WERI-Rb-1 (cell line): ENCODE results near the gene DHRS11.

Experiments
- DNase-seq: peaks from one replicate; pipeline ENCODE4 v3.0.0-alpha.2; 2020
- H3K27ac ChIP-seq: fragments of 250-450 bp; sonication (Bioruptor Pico); 2 replicates; pipeline ENCODE4 v1.5.1; 2020; ENCODE audit warnings: mild to moderate bottlenecking, moderate library complexity
- H3K27me3 ChIP-seq: fragments of 250-450 bp; sonication (Bioruptor Pico); 2 replicates; pipeline ENCODE4 v1.5.1; 2021; ENCODE audit warnings: mild to moderate bottlenecking, low read depth, moderate library complexity; ENCODE audit not compliant: insufficient read depth, severe bottlenecking
- H3K36me3 ChIP-seq: fragments of 250-450 bp; sonication (Bioruptor Pico); 2 replicates; pipeline ENCODE4 v1.5.1; 2020; ENCODE audit warnings: mild to moderate bottlenecking, moderate library complexity
- H3K4me3 ChIP-seq: 2 replicates; pipeline ENCODE4 v1.5.1; 2011; ENCODE audit warnings: low read depth, mild to moderate bottlenecking, control low read depth, low read length
- H3K9me3 ChIP-seq: fragments of 250-450 bp; sonication (Bioruptor Pico); 2 replicates; pipeline ENCODE4 v1.5.1; 2021; ENCODE audit warnings: mild to moderate bottlenecking, moderate library complexity; ENCODE audit not compliant: severe bottlenecking
- CTCF ChIP-seq: IDR thresholded peaks from 2 replicates; pipeline ENCODE4 v1.5.1; 2011; ENCODE audit warnings: low read depth, mild to moderate bottlenecking, control low read depth, inconsistent platforms, low read length

The DHRS11 gene

GRCh38 chr17:36566081-36566480 lies 25.6 kb upstream of the DHRS11 start:
- no peak overlapping the region for H3K27ac ChIP-seq
- no peaks in the 10 kb centered on the region for H3K9me3 ChIP-seq
- TF ChIP-seq CTCF: no peak
- no peak for DNase-seq
- no peak overlapping the region for H3K4me3 ChIP-seq
- H3K36me3 ChIP-seq: peaks cover 74% of the 10 kb centered on the region
- H3K27me3 ChIP-seq: no peaks in the 10 kb centered on the region

DNA sequence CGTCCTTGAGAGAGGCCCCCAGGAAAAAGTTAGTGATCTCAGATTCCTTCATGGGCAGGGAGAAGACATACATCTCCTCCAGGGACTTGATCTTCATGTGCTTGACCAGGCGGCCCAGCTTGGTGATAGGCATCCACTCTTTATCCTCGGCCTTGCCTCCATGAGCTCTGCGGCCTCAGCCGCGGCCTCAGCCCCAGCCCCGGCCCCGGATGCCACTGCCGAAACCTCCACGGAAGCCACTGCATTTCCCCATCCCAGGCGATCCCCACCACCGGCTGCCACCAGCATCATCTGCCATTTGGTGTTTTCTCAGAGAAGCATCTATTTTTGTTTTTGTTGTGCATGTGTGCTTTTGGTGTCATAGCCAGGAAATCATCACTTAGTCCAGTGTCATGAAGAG lies 16.7 kb upstream of the DHRS11 start:
- no peak overlapping the region for H3K4me3 ChIP-seq
- H3K27me3 ChIP-seq: no peaks in the 10 kb centered on the region
- no peak for DNase-seq
- no peak overlapping the region for H3K27ac ChIP-seq
- H3K36me3 ChIP-seq: peaks cover 59% of the 10 kb centered on the region
- TF ChIP-seq CTCF: no peak
- H3K9me3 ChIP-seq: no peaks in the 10 kb centered on the region

DNA sequence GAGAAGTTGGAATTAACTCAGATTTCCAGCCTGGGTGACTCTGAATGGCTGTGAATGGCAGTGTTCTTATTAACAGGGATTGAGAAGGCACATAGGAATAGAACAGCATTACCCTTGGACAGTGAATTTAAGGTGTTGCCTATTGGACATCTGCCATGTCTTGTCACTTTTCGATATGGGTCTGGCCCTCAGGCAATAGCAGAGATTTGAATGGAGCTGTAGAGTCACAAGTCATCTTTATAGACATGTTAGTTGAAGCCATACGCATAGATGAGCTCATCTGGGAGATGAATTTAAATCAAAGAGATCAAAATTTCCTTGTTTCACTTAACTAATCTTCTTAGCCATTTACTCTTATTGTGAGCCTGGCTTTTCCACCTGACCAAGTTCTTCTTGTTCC lies 14.9 kb upstream of the DHRS11 start:
- Histone ChIP-seq H3K9me3 (no peaks in the 10 kb centered on the region), H3K36me3 (peaks cover 61% of the 10 kb centered on the region), H3K27me3 (no peaks in the 10 kb centered on the region), H3K4me3 (no peak overlapping the region), H3K27ac (no peak overlapping the region)
- no peak for DNase-seq
- TF ChIP-seq CTCF: no peak

- no peak for DNase-seq
- peaks cover 58% of the 10 kb centered on the region for H3K36me3 ChIP-seq
Measured at GRCh38 chr17:36578671-36579070, 13.0 kb upstream of the DHRS11 start.

DNA sequence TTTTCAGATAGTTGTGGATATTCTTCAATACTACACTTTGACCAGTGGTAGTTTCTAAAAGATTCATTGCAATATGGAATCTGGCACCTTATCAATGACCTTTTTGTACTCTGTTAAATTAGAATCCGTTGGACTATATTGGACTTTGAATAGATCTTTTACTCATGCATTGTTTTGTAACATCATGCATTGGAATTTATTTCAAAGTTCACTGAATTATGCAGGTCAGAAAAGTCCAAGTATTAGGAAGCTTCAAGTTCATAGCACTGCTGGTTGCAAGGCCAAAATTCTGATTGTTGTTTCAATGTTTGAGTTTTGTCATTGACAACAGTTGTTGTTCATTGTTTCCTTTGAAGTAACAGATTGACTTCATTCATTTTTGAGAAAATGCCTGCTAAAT lies 7.9 kb upstream of the DHRS11 start:
- DNase-seq: no peak
- Histone ChIP-seq H3K36me3 (peaks cover 76% of the 10 kb centered on the region), H3K27me3 (no peaks in the 10 kb centered on the region), H3K4me3 (no peak overlapping the region), H3K9me3 (no peaks in the 10 kb centered on the region), H3K27ac (no peak overlapping the region)
- no peak for TF ChIP-seq CTCF

More at GRCh38 chr17:36578671-36579070, 13.0 kb upstream of the DHRS11 start:
- TF ChIP-seq CTCF: no peak
- H3K4me3 ChIP-seq: no peak overlapping the region
- no peak overlapping the region for H3K27ac ChIP-seq
- H3K9me3 ChIP-seq: no peaks in the 10 kb centered on the region
- no peaks in the 10 kb centered on the region for H3K27me3 ChIP-seq

GRCh38 chr17:36586138-36586537 lies 5.5 kb upstream of the DHRS11 start:
- Histone ChIP-seq H3K4me3 (no peak overlapping the region), H3K9me3 (no peaks in the 10 kb centered on the region), H3K27ac (peak overlapping the region; percentile 25), H3K36me3 (peaks cover 62% of the 10 kb centered on the region), H3K27me3 (no peaks in the 10 kb centered on the region)
- no peak for DNase-seq
- TF ChIP-seq CTCF: no peak
